ENCODE measurements around the gene SMAD6.

Gene SMAD6

GRCh38 chr15:66737243-66738010, 35.4 kb downstream of the SMAD6 start:
- no peak for DNase-seq (ENCODE audit: low spot score)
- TF ChIP-seq, protein P1, sequence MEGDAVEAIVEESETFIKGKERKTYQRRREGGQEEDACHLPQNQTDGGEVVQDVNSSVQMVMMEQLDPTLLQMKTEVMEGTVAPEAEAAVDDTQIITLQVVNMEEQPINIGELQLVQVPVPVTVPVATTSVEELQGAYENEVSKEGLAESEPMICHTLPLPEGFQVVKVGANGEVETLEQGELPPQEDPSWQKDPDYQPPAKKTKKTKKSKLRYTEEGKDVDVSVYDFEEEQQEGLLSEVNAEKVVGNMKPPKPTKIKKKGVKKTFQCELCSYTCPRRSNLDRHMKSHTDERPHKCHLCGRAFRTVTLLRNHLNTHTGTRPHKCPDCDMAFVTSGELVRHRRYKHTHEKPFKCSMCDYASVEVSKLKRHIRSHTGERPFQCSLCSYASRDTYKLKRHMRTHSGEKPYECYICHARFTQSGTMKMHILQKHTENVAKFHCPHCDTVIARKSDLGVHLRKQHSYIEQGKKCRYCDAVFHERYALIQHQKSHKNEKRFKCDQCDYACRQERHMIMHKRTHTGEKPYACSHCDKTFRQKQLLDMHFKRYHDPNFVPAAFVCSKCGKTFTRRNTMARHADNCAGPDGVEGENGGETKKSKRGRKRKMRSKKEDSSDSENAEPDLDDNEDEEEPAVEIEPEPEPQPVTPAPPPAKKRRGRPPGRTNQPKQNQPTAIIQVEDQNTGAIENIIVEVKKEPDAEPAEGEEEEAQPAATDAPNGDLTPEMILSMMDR (IDR thresholded peaks at IDR 0.05; ENCODE audit: borderline replicate concordance, control extremely low read depth, extremely low read depth, insufficient read depth, missing control alignments), result no peak
- in situ Hi-C loops (cut with MboI; ENCODE audit: low sequenced_read_pairs, unreplicated experiment), result no loop called here

- no peak for DNase-seq (ENCODE audit: low spot score)
- in situ Hi-C loops (cut with MboI; ENCODE audit: low sequenced_read_pairs, unreplicated experiment), result no loop called here
- TF ChIP-seq, protein P1 (IDR thresholded peaks at IDR 0.05; ENCODE audit: borderline replicate concordance, control extremely low read depth, extremely low read depth, insufficient read depth, missing control alignments), result no peak
These were observed 36.1 kb downstream of the SMAD6 start for GRCh38 chr15:66738116-66738515.

DNA sequence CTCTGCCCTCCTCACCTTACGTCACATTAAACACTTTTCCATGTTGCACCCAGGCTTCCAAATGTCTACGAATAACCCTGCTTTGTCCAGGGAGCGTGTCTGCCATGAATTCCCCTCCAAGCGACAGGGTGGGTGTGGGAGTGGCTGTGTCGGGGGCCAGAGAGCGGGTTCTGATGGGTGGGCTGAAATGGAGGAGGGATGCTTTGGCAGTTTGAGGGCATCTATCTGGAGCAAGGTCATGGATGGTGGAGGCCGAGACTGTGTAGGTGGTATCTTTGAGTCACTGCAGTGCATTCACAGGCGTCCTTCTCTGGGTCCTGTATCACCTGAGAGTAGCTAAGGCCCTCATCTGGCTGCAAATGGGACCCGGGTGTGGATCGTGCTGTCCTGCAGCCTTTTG, 36.6 kb downstream of the SMAD6 start:
- in situ Hi-C loops (cut with MboI; ENCODE audit: low sequenced_read_pairs, unreplicated experiment), result no loop called here
- no peak for DNase-seq (ENCODE audit: low spot score)
- TF ChIP-seq, protein P1 (IDR thresholded peaks at IDR 0.05; ENCODE audit: borderline replicate concordance, control extremely low read depth, extremely low read depth, insufficient read depth, missing control alignments), result no peak

DNA sequence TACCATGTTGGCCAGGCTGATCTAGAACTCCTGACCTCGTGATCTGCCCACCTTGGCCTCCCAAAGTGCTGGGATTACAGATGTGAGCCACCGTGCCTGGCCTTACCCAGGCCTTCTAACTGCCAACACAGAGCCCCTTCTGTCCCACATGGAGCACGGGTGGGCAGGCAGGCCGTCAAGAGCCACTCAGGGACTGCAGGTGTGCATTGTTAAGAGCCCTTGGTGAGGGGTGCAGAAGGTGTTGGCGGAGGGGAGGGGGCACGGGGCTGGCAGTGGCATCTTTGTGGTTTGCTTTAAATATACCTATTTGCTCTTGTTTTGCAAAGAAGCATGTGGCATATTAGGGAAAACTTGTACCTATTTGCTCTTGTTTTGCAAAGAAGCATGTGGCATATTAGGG, 37.3 kb downstream of the SMAD6 start:
- TF ChIP-seq, protein P1 (IDR thresholded peaks at IDR 0.05; ENCODE audit: borderline replicate concordance, control extremely low read depth, extremely low read depth, insufficient read depth, missing control alignments), result no peak
- DNase-seq (ENCODE audit: low spot score), result no peak
- in situ Hi-C loops (cut with MboI; ENCODE audit: low sequenced_read_pairs, unreplicated experiment), result no loop called here

DNA sequence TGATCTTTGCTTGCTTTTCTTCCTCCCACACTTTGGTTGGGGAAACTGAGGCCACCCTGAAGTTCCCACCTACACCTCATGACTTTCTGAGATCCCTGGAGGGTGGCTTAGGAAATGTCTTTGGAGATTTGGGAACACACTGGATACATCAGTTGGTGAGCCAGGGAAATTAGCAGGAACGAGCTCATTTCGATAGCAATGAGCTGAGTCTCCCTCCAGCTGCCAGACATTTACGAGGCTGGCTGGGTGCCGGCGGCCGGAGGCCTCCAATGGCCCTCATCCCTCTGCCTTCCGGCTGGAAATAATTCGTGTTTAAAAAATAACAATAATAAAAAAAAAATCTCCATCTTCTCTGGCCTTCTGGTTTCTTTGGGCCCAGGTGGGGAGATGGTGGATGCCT, 38.8 kb downstream of the SMAD6 start:
- no peak for DNase-seq (ENCODE audit: low spot score)
- TF ChIP-seq, protein P1 (IDR thresholded peaks at IDR 0.05; ENCODE audit: borderline replicate concordance, control extremely low read depth, extremely low read depth, insufficient read depth, missing control alignments), result no peak
- in situ Hi-C loops (cut with MboI; ENCODE audit: low sequenced_read_pairs, unreplicated experiment), result no loop called here

GRCh38 chr15:66741646-66742045, 39.6 kb downstream of the SMAD6 start:
- in situ Hi-C loops (cut with MboI; ENCODE audit: low sequenced_read_pairs, unreplicated experiment), result no loop called here
- TF ChIP-seq, protein P1 (IDR thresholded peaks at IDR 0.05; ENCODE audit: borderline replicate concordance, control extremely low read depth, extremely low read depth, insufficient read depth, missing control alignments), result no peak
- DNase-seq (ENCODE audit: low spot score), result no peak
